Mesenchymal stem cell (in vitro differentiated cells and primary cell): ENCODE results near the gene DCAF5.
A peak's percentile ranks its signal among the peaks of the same experiment; 100 is the strongest.

Source experiments
- DNase-seq: peaks from one replicate; pipeline ENCODE4 v3.0.0-alpha.2; 2013
- H2AFZ ChIP-seq: one replicate; pipeline ENCODE4 v1.6.1; 2013; ENCODE audit warnings: low read depth, mild to moderate bottlenecking, control low read depth, inconsistent platforms, low read length, moderate library complexity
- H2AK5ac ChIP-seq: 2 replicates; pipeline ENCODE4 v1.6.1; 2013; ENCODE audit warnings: low read length, moderate library complexity, mild to moderate bottlenecking, inconsistent platforms; ENCODE audit not compliant: severe bottlenecking
- H2BK120ac ChIP-seq: one replicate; pipeline ENCODE4 v1.6.1; 2013; ENCODE audit warnings: low read depth, mild to moderate bottlenecking, inconsistent platforms, low read length, moderate library complexity
- H2BK12ac ChIP-seq, 2 experiments: one replicate each; pipeline ENCODE4 v1.6.1; 2013; ENCODE audit warnings: inconsistent platforms in 2 of 2, low read length in 2 of 2, mild to moderate bottlenecking in 2 of 2, moderate library complexity in 2 of 2, control low read depth in 1 of 2
- H2BK15ac ChIP-seq: one replicate; pipeline ENCODE4 v1.6.1; 2013; ENCODE audit warnings: mild to moderate bottlenecking, low read depth, inconsistent platforms; ENCODE audit not compliant: poor library complexity, severe bottlenecking
- H2BK5ac ChIP-seq: 2 replicates; pipeline ENCODE4 v1.6.1; 2013; ENCODE audit warnings: low read depth, mild to moderate bottlenecking, low read length, control low read depth, inconsistent platforms; ENCODE audit not compliant: poor library complexity, severe bottlenecking
- H3K14ac ChIP-seq, 2 experiments: one replicate each; pipeline ENCODE4 v1.6.1; 2013; ENCODE audit warnings: inconsistent platforms in 2 of 2, low read length in 2 of 2, control low read depth in 1 of 2, mild to moderate bottlenecking in 1 of 2, moderate library complexity in 1 of 2
- H3K18ac ChIP-seq, 2 experiments: one replicate each; pipeline ENCODE4 v1.6.1; 2013; ENCODE audit warnings: inconsistent platforms in 2 of 2, low read length in 2 of 2, control low read depth in 1 of 2, low read depth in 1 of 2, mild to moderate bottlenecking in 1 of 2
- H3K23ac ChIP-seq, 2 experiments: one replicate each; pipeline ENCODE4 v1.6.1; 2013; ENCODE audit warnings: inconsistent platforms in 2 of 2, low read length in 2 of 2, mild to moderate bottlenecking in 2 of 2, moderate library complexity in 2 of 2, control low read depth in 1 of 2
- H3K27ac ChIP-seq: 2 replicates; pipeline ENCODE4 v1.5.1; 2013; ENCODE audit warnings: mild to moderate bottlenecking, moderate library complexity, low read length, control low read depth, inconsistent platforms; ENCODE audit not compliant: poor library complexity, severe bottlenecking
- H3K27me3 ChIP-seq, 2 experiments: 2 replicates each; pipeline versions ENCODE4 v1.6.1 to v1.7.0; 2013; ENCODE audit warnings: low read length in 2 of 2, mild to moderate bottlenecking in 2 of 2, moderate library complexity in 2 of 2, control low read depth in 1 of 2, inconsistent platforms in 1 of 2; ENCODE audit not compliant: control insufficient read depth in 1 of 2, insufficient read depth in 1 of 2
- H3K36me3 ChIP-seq, 2 experiments: 2 replicates each; pipeline versions ENCODE4 v1.6.1 to v1.7.0; 2013; ENCODE audit warnings: low read length in 2 of 2, control low read depth in 1 of 2, inconsistent platforms in 1 of 2, low read depth in 1 of 2, mild to moderate bottlenecking in 1 of 2; ENCODE audit not compliant: insufficient read depth in 2 of 2, control insufficient read depth in 1 of 2
- H3K4ac ChIP-seq, 2 experiments: one replicate each; pipeline ENCODE4 v1.6.1; 2013; ENCODE audit warnings: inconsistent platforms in 2 of 2, low read length in 2 of 2, mild to moderate bottlenecking in 2 of 2, moderate library complexity in 2 of 2, control low read depth in 1 of 2, low read depth in 1 of 2
- H3K4me1 ChIP-seq: 2 replicates; pipeline ENCODE4 v1.6.1; 2013; ENCODE audit warnings: low read depth, low read length, control low read depth; ENCODE audit not compliant: control insufficient read depth, insufficient read depth
- H3K4me2 ChIP-seq: 2 replicates; pipeline ENCODE4 v1.6.1; 2013; ENCODE audit warnings: low read length, mild to moderate bottlenecking, inconsistent platforms; ENCODE audit not compliant: poor library complexity, severe bottlenecking
- H3K4me3 ChIP-seq, 2 experiments: 2 replicates each; pipeline versions ENCODE4 v1.5.1 to v1.7.0; 2013; ENCODE audit warnings: low read length in 2 of 2, mild to moderate bottlenecking in 2 of 2, control low read depth in 1 of 2, low read depth in 1 of 2; ENCODE audit not compliant: insufficient read depth in 1 of 2
- H3K79me1 ChIP-seq: replicated peaks from 2 replicates; pipeline ENCODE4 v1.6.1; 2013; ENCODE audit warnings: mild to moderate bottlenecking, control low read depth, low read length, inconsistent platforms; ENCODE audit not compliant: poor library complexity, severe bottlenecking
- H3K9ac ChIP-seq: 2 replicates; pipeline ENCODE4 v1.7.0; 2013; ENCODE audit warnings: mild to moderate bottlenecking, low read length, moderate library complexity
- H3K9me3 ChIP-seq: 2 replicates; pipeline ENCODE4 v1.7.0; 2013; ENCODE audit warnings: mild to moderate bottlenecking, low read length; ENCODE audit not compliant: control insufficient read depth
- H4K8ac ChIP-seq: one replicate; pipeline ENCODE4 v1.6.1; 2013; ENCODE audit warnings: inconsistent platforms, mild to moderate bottlenecking, low read length, moderate library complexity
- H4K91ac ChIP-seq: one replicate; pipeline ENCODE4 v1.6.1; 2013; ENCODE audit warnings: mild to moderate bottlenecking, low read length, inconsistent platforms
- WGBS: methylation state at CpG from one replicate; pipeline ENCODE4 v1.1.7; 2013; ENCODE audit warnings: mixed read lengths; 5-methylcytosine and 5-hydroxymethylcytosine counted together

The DCAF5 gene

DNA sequence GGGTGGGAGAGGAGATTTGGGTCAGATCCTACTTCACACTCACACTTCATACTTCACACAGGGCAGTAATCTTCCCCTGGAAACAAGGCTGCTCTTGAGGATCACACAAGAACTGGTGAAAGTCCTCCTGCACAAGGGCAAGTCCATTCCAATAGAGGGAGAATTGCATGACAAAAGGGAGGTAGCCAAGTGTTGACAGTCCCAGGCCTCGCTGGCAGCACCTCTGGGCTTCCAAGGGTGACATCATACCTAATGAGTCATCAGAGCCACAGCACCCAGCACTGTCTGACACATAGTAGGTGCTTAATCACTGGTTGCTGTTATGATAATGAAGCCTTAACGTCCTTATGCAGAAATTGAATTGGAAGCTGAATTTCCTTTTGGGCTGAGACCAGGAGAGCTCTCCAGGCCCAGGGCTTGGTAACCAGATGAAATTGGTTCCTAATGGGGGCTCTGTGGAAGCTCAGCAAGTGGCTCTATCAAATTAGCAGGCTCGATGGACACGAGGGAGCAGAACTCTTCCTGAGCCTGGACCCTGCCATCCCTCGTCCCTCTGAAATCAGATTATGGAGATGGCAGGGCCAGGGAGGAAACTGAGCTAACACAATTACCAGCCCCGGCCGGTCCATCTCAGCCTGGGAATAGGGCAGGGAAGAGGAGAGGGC is 115.0 kb downstream of the DCAF5 start:
- WGBS, result 57% methylated on average over 7 of the region's 7 CpGs
- Histone ChIP-seq H3K27me3 (no peaks in the 10 kb centered on the region), H2BK120ac (no peak overlapping the region), H2BK5ac (no peak overlapping the region), H3K23ac (no peak overlapping the region), H3K79me1 (no peaks in the 10 kb centered on the region), H3K9me3 (no peaks in the 10 kb centered on the region), H4K91ac (no peak overlapping the region), H2BK12ac (peak overlapping the region in 1 of 2 experiments; percentile 21), H3K18ac (peak overlapping the region in 1 of 2 experiments; percentile 2), H3K9ac (peak overlapping the region; percentile 26), H3K4me2 (no peak overlapping the region), H2AK5ac (peak overlapping the region; percentile 36), H3K4me1 (peaks cover 22% of the 10 kb centered on the region), H3K27ac (peak overlapping the region; percentile 4), H2AFZ (no peak overlapping the region), H3K4me3 (no peak overlapping the region), H3K4ac (no peak overlapping the region), H4K8ac (peak overlapping the region; percentile 5), H3K36me3 (no peaks in the 10 kb centered on the region), H2BK15ac (no peak overlapping the region), H3K14ac (peak overlapping the region in 1 of 2 experiments; percentile 68)
- peak; percentile 63 for DNase-seq

- no peak overlapping the region for H3K4me2 ChIP-seq
- H2BK12ac ChIP-seq, result peak overlapping the region in 1 of 2 experiments; percentile 45
These were observed 116.0 kb downstream of the DCAF5 start for GRCh38 chr14:69036757-69037506.

GRCh38 chr14:69034612-69035262 is 118.2 kb downstream of the DCAF5 start:
- Histone ChIP-seq H4K91ac (no peak overlapping the region), H3K9me3 (no peaks in the 10 kb centered on the region), H3K23ac (no peak overlapping the region), H3K4ac (no peak overlapping the region), H2AK5ac (no peak overlapping the region), H3K36me3 (no peaks in the 10 kb centered on the region), H3K9ac (peak overlapping the region; percentile 30), H3K4me3 (no peak overlapping the region), H3K27me3 (no peaks in the 10 kb centered on the region), H2BK15ac (no peak overlapping the region), H2BK12ac (no peak overlapping the region), H2BK5ac (no peak overlapping the region), H3K4me2 (no peak overlapping the region), H3K18ac (no peak overlapping the region), H3K79me1 (no peaks in the 10 kb centered on the region), H3K14ac (no peak overlapping the region), H2BK120ac (no peak overlapping the region), H2AFZ (no peak overlapping the region), H4K8ac (no peak overlapping the region), H3K27ac (no peak overlapping the region), H3K4me1 (peaks cover 19% of the 10 kb centered on the region)
- DNase-seq, result no peak
- 66% methylated on average over 3 of the region's 7 CpGs for WGBS

More at GRCh38 chr14:69036757-69037506, 116.0 kb downstream of the DCAF5 start:
- Histone ChIP-seq H3K36me3 (no peaks in the 10 kb centered on the region), H3K14ac (no peak overlapping the region), H2BK120ac (no peak overlapping the region), H4K91ac (no peak overlapping the region), H3K23ac (no peak overlapping the region), H2BK15ac (no peak overlapping the region), H3K27ac (no peak overlapping the region), H2AK5ac (peak overlapping the region; percentile 47), H3K27me3 (no peaks in the 10 kb centered on the region), H4K8ac (peak overlapping the region; percentile 69), H3K79me1 (no peaks in the 10 kb centered on the region), H3K4me3 (no peak overlapping the region), H3K4ac (no peak overlapping the region), H3K9me3 (no peaks in the 10 kb centered on the region), H3K9ac (no peak overlapping the region), H2AFZ (no peak overlapping the region), H3K18ac (peak overlapping the region in 1 of 2 experiments; percentile 11), H3K4me1 (peaks cover 22% of the 10 kb centered on the region), H2BK5ac (no peak overlapping the region)
- DNase-seq, result no peak
- 90% methylated on average over 10 of the region's 10 CpGs for WGBS
